Keratinocyte (primary cell): Measurements from ENCODE around the gene NUP54. TPM values are rescaled to one million over a fixed set of nuclear protein-coding genes. Genes with fewer than 3 reads are reported as not detected.

Experiments used
- DNase-seq: peaks from one replicate; pipeline ENCODE4 v3.0.0-alpha.2; 2011; ENCODE audit warnings: low read depth, missing footprints, low spot score
- FAIRE-seq: peaks from 2 replicates; lab custom pipeline; 2011; peaks lifted over from hg19 to GRCh38; lab: Jason Lieb, UNC
- H2AFZ ChIP-seq: 2 replicates; pipeline ENCODE4 v1.6.0; 2012; ENCODE audit warnings: low read length, control low read depth, inconsistent platforms; ENCODE audit not compliant: control insufficient read depth
- H3K27ac ChIP-seq: 2 replicates; pipeline ENCODE4 v1.5.1; 2011; ENCODE audit warnings: low read length; ENCODE audit not compliant: control insufficient read depth, insufficient read depth
- H3K27me3 ChIP-seq: 3 replicates; pipeline ENCODE4 v1.6.0; 2011; ENCODE audit warnings: low read length; ENCODE audit not compliant: control insufficient read depth, insufficient read depth; ENCODE audit errors: extremely low read depth
- H3K36me3 ChIP-seq, 2 experiments: 2 replicates in 1 of 2; 3 replicates in 1 of 2; pipeline ENCODE4 v1.5.1; 2011; ENCODE audit warnings: low read length in 2 of 2, mild to moderate bottlenecking in 1 of 2; ENCODE audit not compliant: control insufficient read depth in 2 of 2, insufficient read depth in 2 of 2; ENCODE audit errors: extremely low read depth in 1 of 2
- H3K4me1 ChIP-seq: 3 replicates; pipeline ENCODE4 v1.5.1; 2011; ENCODE audit warnings: low read length; ENCODE audit not compliant: control insufficient read depth, insufficient read depth; ENCODE audit errors: extremely low read depth
- H3K4me2 ChIP-seq: 3 replicates; pipeline ENCODE4 v1.6.0; 2011; ENCODE audit warnings: low read depth, low read length; ENCODE audit not compliant: control insufficient read depth, insufficient read depth; ENCODE audit errors: extremely low read depth
- H3K4me3 ChIP-seq, 3 experiments: fragments of 200-600 bp in 1 of 3; sonication (generic) in 1 of 3; 2 replicates in 2 of 3; 3 replicates in 1 of 3; pipeline ENCODE4 v1.5.1; 2011 to 2016; ENCODE audit warnings: low read length in 3 of 3, mild to moderate bottlenecking in 3 of 3, control low read depth in 2 of 3, inconsistent platforms in 1 of 3, low read depth in 1 of 3, mixed read lengths in 1 of 3, mixed run types in 1 of 3, moderate library complexity in 1 of 3; ENCODE audit not compliant: control insufficient read depth in 2 of 3, insufficient read depth in 2 of 3; ENCODE audit errors: extremely low read depth in 1 of 3
- H3K79me2 ChIP-seq: 2 replicates; pipeline ENCODE4 v1.6.0; 2012; ENCODE audit warnings: low read length; ENCODE audit not compliant: control insufficient read depth, insufficient read depth
- H3K9ac ChIP-seq: 3 replicates; pipeline ENCODE4 v1.6.0; 2011; ENCODE audit warnings: low read length; ENCODE audit not compliant: control insufficient read depth, insufficient read depth; ENCODE audit errors: extremely low read depth
- H3K9me1 ChIP-seq: 3 replicates; pipeline ENCODE4 v1.6.0; 2011; ENCODE audit warnings: low read length; ENCODE audit not compliant: control insufficient read depth, insufficient read depth; ENCODE audit errors: extremely low read depth
- H3K9me3 ChIP-seq: 2 replicates; pipeline ENCODE4 v1.5.1; 2012; ENCODE audit warnings: low read depth, low read length; ENCODE audit not compliant: control insufficient read depth
- H4K20me1 ChIP-seq: 3 replicates; pipeline ENCODE4 v1.6.0; 2011; ENCODE audit warnings: low read length; ENCODE audit not compliant: control insufficient read depth, insufficient read depth; ENCODE audit errors: extremely low read depth
- CTCF ChIP-seq, 3 experiments: IDR thresholded peaks in 1 of 3; conservative IDR thresholded peaks in 1 of 3; optimal IDR thresholded peaks in 1 of 3; 2 replicates in 2 of 3; 3 replicates in 1 of 3; pipeline versions ENCODE3 to v1.5.1; 2011; ENCODE audit warnings: low read length in 3 of 3, mild to moderate bottlenecking in 3 of 3, moderate library complexity in 2 of 3, control low read depth in 1 of 3, inconsistent platforms in 1 of 3; ENCODE audit not compliant: insufficient read depth in 2 of 3; ENCODE audit errors: extremely low read depth in 1 of 3
- EZH2 ChIP-seq: IDR thresholded peaks from one replicate; pipeline ENCODE4 v1.6.1; 2012; ENCODE audit warnings: inconsistent platforms, mild to moderate bottlenecking, low read length, moderate library complexity
- dilution Hi-C: fragments of 300-500 bp; cut with MboI; formaldehyde crosslinking; loops from one replicate; pipeline ENCODE4 v1.7.0; 2020; ENCODE audit warnings: low sequenced_read_pairs; ENCODE audit not compliant: extremely low pct_ligation_motif_present
- polyA plus RNA-seq, 5 experiments: library from polyadenylated mRNA; depleted of rRNA in 3 of 5; stranded (reverse) in 3 of 5; stranded (forward) in 1 of 5; unstranded in 1 of 5; fragments of >200 nt; gene quantifications; 1 replicate in 1 of 5; 2 replicates in 3 of 5; 3 replicates in 1 of 5; pipeline versions ENCODE4 v1.2.1 to v1.2.3, GENCODE V29; 2011 to 2012; ENCODE audit warnings: missing spikeins in 2 of 5, low read depth in 1 of 5, low replicate concordance in 1 of 5

Gene NUP54
- polyA plus RNA-seq, 1 donor (not counting 4 experiments of a cell fraction or from before 2014, with no cell fraction given) = 59.2 TPM

DNA sequence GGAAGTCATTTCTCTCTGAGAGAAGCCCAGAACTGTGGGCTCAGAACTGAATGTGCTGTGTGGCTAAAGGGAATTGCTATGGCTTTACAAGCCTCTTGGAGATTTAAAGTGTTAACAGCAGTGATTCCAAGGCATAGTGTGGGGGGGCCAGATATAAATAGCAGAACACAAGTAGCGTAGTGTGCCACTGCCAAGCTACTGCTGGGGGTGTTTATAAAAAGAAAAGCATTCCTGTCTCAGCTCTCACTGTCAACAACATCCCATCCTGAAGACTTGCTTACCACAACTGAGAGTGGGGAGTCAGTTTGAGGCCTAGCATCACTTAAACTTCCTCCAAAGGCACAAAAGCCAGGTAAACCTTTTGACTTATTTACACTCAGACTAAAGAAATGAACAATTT lies 73.7 kb downstream of the NUP54 start, which contains the start of gene ART3:
Gene ART3, plus strand, starts transcription at position 242 of the 400 bp plus-strand sequence. CDS start 1,181 bp downstream, outside the sequence.
- DNase-seq (no peak), FAIRE-seq (no peak)
- Histone ChIP-seq H4K20me1 (no peaks in the 10 kb centered on the region), H3K79me2 (no peaks in the 10 kb centered on the region), H3K36me3 (no peaks in the 10 kb centered on the region), H3K27me3 (no peaks in the 10 kb centered on the region), H3K27ac (no peak within 1 kb of the TSS), H3K4me1 (no peaks in the 10 kb centered on the region), H3K9me3 (no peaks in the 10 kb centered on the region), H3K4me2 (no peak within 1 kb of the TSS), H3K9me1 (no peaks in the 10 kb centered on the region), H3K9ac (no peak within 1 kb of the TSS), H2AFZ (no peak within 1 kb of the TSS), H3K4me3 (no peak within 1 kb of the TSS)
- dilution Hi-C loops = no loop called here
- TF ChIP-seq CTCF (optimal IDR thresholded peaks at IDR 0.05 in 1 of 3, IDR thresholded peaks at IDR 0.05 in 1 of 3, conservative IDR thresholded peaks at IDR 0.05 in 1 of 3; ENCODE audit: extremely low read depth in 1 of 3, insufficient read depth in 2 of 3, low read length in 3 of 3) (no peak), EZH2 (no peak)

DNA sequence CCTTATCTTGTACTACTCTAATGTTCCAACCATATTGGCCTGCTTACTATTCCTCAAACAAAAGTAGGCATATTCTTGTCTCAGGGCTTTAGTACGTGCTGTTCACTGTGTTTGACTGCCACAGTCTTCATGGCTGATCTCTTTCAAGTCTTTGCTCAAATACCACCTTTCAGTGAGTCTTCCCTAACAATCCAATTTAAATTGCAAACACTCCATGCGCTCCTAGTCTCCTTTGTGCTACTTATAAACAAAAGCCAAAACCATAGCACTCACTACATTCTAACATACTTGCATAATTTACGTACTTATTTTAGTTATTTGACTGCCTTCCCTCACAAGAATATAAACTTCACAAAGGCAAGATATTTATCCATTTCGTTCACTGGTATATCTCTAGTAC lies 75.4 kb downstream of the NUP54 start:
- H3K9me1 ChIP-seq = no peaks in the 10 kb centered on the region
- no peaks in the 10 kb centered on the region for H3K9me3 ChIP-seq
- no peaks in the 10 kb centered on the region for H4K20me1 ChIP-seq
- no peak overlapping the region for H3K27ac ChIP-seq
- FAIRE-seq = no peak
- no peaks in the 10 kb centered on the region for H3K79me2 ChIP-seq
- dilution Hi-C loops = no loop called here
- H3K36me3 ChIP-seq = no peaks in the 10 kb centered on the region
- DNase-seq = no peak
- no peaks in the 10 kb centered on the region for H3K27me3 ChIP-seq
- no peaks in the 10 kb centered on the region for H3K4me1 ChIP-seq
- no peak overlapping the region for H3K4me2 ChIP-seq
- H3K9ac ChIP-seq = no peak overlapping the region
- H3K4me3 ChIP-seq = no peak overlapping the region
- TF ChIP-seq EZH2 (no peak), CTCF (optimal IDR thresholded peaks at IDR 0.05 in 1 of 3, IDR thresholded peaks at IDR 0.05 in 1 of 3, conservative IDR thresholded peaks at IDR 0.05 in 1 of 3; ENCODE audit: extremely low read depth in 1 of 3, insufficient read depth in 2 of 3, low read length in 3 of 3) (no peak)
- H2AFZ ChIP-seq = no peak overlapping the region
